IMR-90 (cell line): ENCODE measurements around the gene UNC50. TPM values are rescaled to one million over a fixed set of nuclear protein-coding genes. Genes with fewer than 3 reads are reported as not detected.

Experiments used
- ATAC-seq: fragments of 200-7000 bp; cut with Tn5 transposase; 2 replicates; pipeline ENCODE4 v1.9.1; 2020; ENCODE audit warnings: low read depth, mild to moderate bottlenecking, moderate library complexity
- BruUV-seq: library from RNA; stranded (reverse); fragments of 400-500 nt; replicated peaks from 2 replicates; lab custom pipeline; 2021; lab: Mats Ljungman, UMichigan
- CTCF ChIA-PET: fragments of 300-600 bp; formaldehyde crosslinking; extraction: SDS; loops from one replicate; lab custom pipeline; 2021; ENCODE audit warnings: antibody characterized with exemption; lab: Yijun Ruan, JAX
- POLR2A ChIA-PET: fragments of 300-600 bp; sonication (Branson Sonifier 250); formaldehyde crosslinking; loops from one replicate; lab custom pipeline; 2022; ENCODE audit warnings: antibody characterized with exemption; ENCODE audit not compliant: unreplicated experiment; lab: Charles Lee
- DNase-seq: peaks from one replicate; pipeline ENCODE4 v3.0.0; 2013
- H2AFZ ChIP-seq: replicated peaks from 2 replicates; pipeline ENCODE3; 2013; ENCODE audit warnings: low read length, mild to moderate bottlenecking; ENCODE audit not compliant: poor library complexity
- H2AK5ac ChIP-seq: 2 replicates; pipeline ENCODE4 v1.6.1; 2013; ENCODE audit warnings: low read depth, low read length, inconsistent platforms
- H2AK9ac ChIP-seq: replicated peaks from 2 replicates; pipeline ENCODE3; 2013; ENCODE audit warnings: mild to moderate bottlenecking, low read depth, low read length, moderate library complexity; ENCODE audit not compliant: poor library complexity
- H2BK120ac ChIP-seq: 2 replicates; pipeline ENCODE4 v1.6.1; 2013; ENCODE audit warnings: low read depth, low read length, inconsistent platforms
- H2BK15ac ChIP-seq: 3 replicates; pipeline ENCODE4 v1.6.1; 2013; ENCODE audit warnings: low read depth, low read length, inconsistent platforms
- H2BK20ac ChIP-seq: 2 replicates; pipeline ENCODE4 v1.6.1; 2013; ENCODE audit warnings: low read depth, mild to moderate bottlenecking, inconsistent platforms, low read length, moderate library complexity
- H2BK5ac ChIP-seq: 2 replicates; pipeline ENCODE4 v1.6.1; 2013; ENCODE audit warnings: mild to moderate bottlenecking, low read depth, low read length, inconsistent platforms; ENCODE audit not compliant: poor library complexity, severe bottlenecking
- H3K14ac ChIP-seq: replicated peaks from 2 replicates; pipeline ENCODE4 v1.6.1; 2013; ENCODE audit warnings: low read depth, low read length, inconsistent platforms
- H3K18ac ChIP-seq: 2 replicates; pipeline ENCODE4 v1.6.1; 2013; ENCODE audit warnings: low read depth, low read length, control low read depth
- H3K23ac ChIP-seq: 2 replicates; pipeline ENCODE4 v1.6.1; 2013; ENCODE audit warnings: low read depth, low read length, inconsistent platforms
- H3K27ac ChIP-seq: 2 replicates; pipeline ENCODE4 v1.5.1; 2013; ENCODE audit warnings: mild to moderate bottlenecking, control low read depth, low read length; ENCODE audit not compliant: insufficient read depth
- H3K27me3 ChIP-seq: 2 replicates; pipeline ENCODE4 v1.6.1; 2013; ENCODE audit warnings: low read length; ENCODE audit not compliant: control insufficient read depth, insufficient read depth
- H3K36me3 ChIP-seq: 2 replicates; pipeline ENCODE4 v1.6.1; 2013; ENCODE audit warnings: low read length, mixed read lengths; ENCODE audit not compliant: control insufficient read depth, insufficient read depth
- H3K4ac ChIP-seq: 2 replicates; pipeline ENCODE4 v1.6.1; 2013; ENCODE audit warnings: low read depth, low read length, inconsistent platforms
- H3K4me1 ChIP-seq: 2 replicates; pipeline ENCODE4 v1.6.1; 2013; ENCODE audit warnings: low read length, mixed read lengths; ENCODE audit not compliant: control insufficient read depth, insufficient read depth
- H3K4me2 ChIP-seq: 2 replicates; pipeline ENCODE4 v1.6.1; 2013; ENCODE audit warnings: low read depth, mild to moderate bottlenecking, control low read depth, low read length, moderate library complexity
- H3K4me3 ChIP-seq: 2 replicates; pipeline ENCODE4 v1.5.1; 2013; ENCODE audit warnings: low read depth, mild to moderate bottlenecking, control low read depth, low read length, moderate library complexity; ENCODE audit not compliant: insufficient read depth
- H3K56ac ChIP-seq: 2 replicates; pipeline ENCODE4 v1.6.1; 2013; ENCODE audit warnings: low read length, inconsistent platforms; ENCODE audit not compliant: insufficient read depth; ENCODE audit errors: extremely low read depth
- H3K79me1 ChIP-seq, 2 experiments: 2 replicates each; pipeline ENCODE4 v1.6.1; 2013; ENCODE audit warnings: low read length in 2 of 2, inconsistent platforms in 1 of 2, low read depth in 1 of 2
- H3K9ac ChIP-seq: 2 replicates; pipeline ENCODE4 v1.6.1; 2013; ENCODE audit warnings: low read depth, low read length, control low read depth
- H3K9me1 ChIP-seq: 2 replicates; pipeline ENCODE4 v1.6.1; 2013; ENCODE audit warnings: low read length, inconsistent platforms; ENCODE audit not compliant: insufficient read depth
- H3K9me3 ChIP-seq: 2 replicates; pipeline ENCODE4 v1.6.1; 2013; ENCODE audit warnings: low read length; ENCODE audit not compliant: control insufficient read depth, insufficient read depth
- H4K20me1 ChIP-seq: 2 replicates; pipeline ENCODE4 v1.6.1; 2013; ENCODE audit warnings: low read length, inconsistent platforms; ENCODE audit not compliant: insufficient read depth
- H4K5ac ChIP-seq: 2 replicates; pipeline ENCODE4 v1.6.1; 2013; ENCODE audit warnings: mild to moderate bottlenecking, low read depth, low read length, control low read depth
- H4K8ac ChIP-seq, 2 experiments: 2 replicates each; pipeline ENCODE4 v1.6.1; 2013; ENCODE audit warnings: low read depth in 2 of 2, low read length in 2 of 2, control low read depth in 1 of 2, inconsistent platforms in 1 of 2
- H4K91ac ChIP-seq: 2 replicates; pipeline ENCODE4 v1.6.1; 2013; ENCODE audit warnings: low read depth, low read length, inconsistent platforms; ENCODE audit not compliant: insufficient read depth
- MXI1 ChIP-seq: IDR thresholded peaks from 2 replicates; pipeline ENCODE4 v1.6.1; 2012; ENCODE audit warnings: low read depth, mild to moderate bottlenecking, low read length, moderate library complexity, borderline replicate concordance
- USF2 ChIP-seq: fragments of 150-350 bp; IDR thresholded peaks from 2 replicates; pipeline ENCODE4 v1.6.1; 2017; ENCODE audit warnings: mild to moderate bottlenecking, antibody characterized with exemption, low read length, low read depth
- WGBS, 2 experiments: methylation state at CpG; one replicate each; pipeline versions ENCODE4 v1.1.5 to v1.1.7; 2013; ENCODE audit warnings: missing lambda C conversion rate in 2 of 2; ENCODE audit not compliant: insufficient read length in 1 of 2; ENCODE audit errors: extremely low coverage in 2 of 2; 5-methylcytosine and 5-hydroxymethylcytosine counted together
- dilution Hi-C: fragments of 300-500 bp; cut with HindIII; formaldehyde crosslinking; loops from one replicate; pipeline ENCODE4 v1.14.3; 2018; ENCODE audit warnings: low sequenced_read_pairs; ENCODE audit not compliant: unreplicated experiment
- in situ Hi-C: fragments of 300-500 bp; cut with MboI; formaldehyde crosslinking; loops from 3 replicates; pipeline ENCODE4 v1.14.3; 2019; ENCODE audit warnings: low sequenced_read_pairs, inconsistent platforms, mixed read lengths
- intact Hi-C: fragments of 100-400 bp; cut with micrococcal nuclease; formaldehyde crosslinking; loops from 2 replicates; pipeline ENCODE4 v1.10.0; 2022
- polyA plus RNA-seq, 3 experiments: library from polyadenylated mRNA; depleted of rRNA; stranded (reverse); fragments of >200 nt; gene quantifications; 2 replicates each; pipeline ENCODE4 v1.2.3, GENCODE V29; 2012; ENCODE audit warnings: low replicate concordance in 1 of 3
- total RNA-seq: library from RNA; depleted of rRNA; stranded (reverse); fragments of >200 nt; gene quantifications from 2 replicates; pipeline ENCODE4 v1.2.3, GENCODE V29; 2012
- TF ChIP-seq, protein P1 (sequence below): fragments of 150-350 bp; IDR thresholded peaks from 2 replicates; pipeline ENCODE4 v1.6.1; 2016; ENCODE audit warnings: low read depth, mild to moderate bottlenecking, low read length, moderate library complexity, borderline replicate concordance
- TF ChIP-seq, protein P2 (sequence below): conservative IDR thresholded peaks from 2 replicates; pipeline ENCODE4 v1.5.1; 2012; ENCODE audit warnings: mild to moderate bottlenecking, low read depth, low read length, improper control_type of control experiment

The UNC50 gene
- total and polyA plus RNA-seq, 2 of the 4 experiments (the other 2 are of a cell fraction): 18.3 to 34.1 TPM

- Histone ChIP-seq H3K27me3 (no peaks in the 10 kb centered on the region), H3K56ac (no peak overlapping the region), H3K79me1 (no peaks in the 10 kb centered on the region; a peak in 1 of 4 replicates), H4K8ac (no peak overlapping the region), H3K9me1 (peaks cover 9% of the 10 kb centered on the region), H3K9me3 (no peaks in the 10 kb centered on the region), H2BK5ac (no peak overlapping the region), H2BK15ac (no peak overlapping the region), H2BK20ac (no peak overlapping the region), H2BK120ac (no peak overlapping the region), H3K23ac (no peak overlapping the region), H3K18ac (no peak overlapping the region), H4K5ac (no peak overlapping the region), H3K4ac (no peak overlapping the region), H3K9ac (no peak overlapping the region), H4K91ac (no peak overlapping the region), H3K27ac (no peak overlapping the region), H3K4me1 (0 out of 2 replicates have a peak, but pooled peaks cover 3% of the 10 kb centered on the region), H3K4me3 (no peak overlapping the region), H2AK5ac (no peak overlapping the region), H2AFZ (no peak overlapping the region), H3K4me2 (no peak overlapping the region), H3K14ac (no peak overlapping the region), H3K36me3 (peaks cover 38% of the 10 kb centered on the region), H4K20me1 (peaks cover 4% of the 10 kb centered on the region; the same call in 1 of the 2 replicates), H2AK9ac (no peak overlapping the region)
- dilution Hi-C loops (no loop called here), in situ Hi-C loops (no loop called here), intact Hi-C loops (no loop called here)
- no peak for DNase-seq
- 100% methylated on average over 3 of the region's 15 CpGs; no CpG with 5 or more reads in 1 of the 2 experiments for WGBS, 2 experiments
- ATAC-seq: no peak
- ChIA-PET POLR2A (no interaction called here), CTCF (no interaction called here)
- no TSS peak for BruUV-seq
- TF ChIP-seq, protein P1, sequence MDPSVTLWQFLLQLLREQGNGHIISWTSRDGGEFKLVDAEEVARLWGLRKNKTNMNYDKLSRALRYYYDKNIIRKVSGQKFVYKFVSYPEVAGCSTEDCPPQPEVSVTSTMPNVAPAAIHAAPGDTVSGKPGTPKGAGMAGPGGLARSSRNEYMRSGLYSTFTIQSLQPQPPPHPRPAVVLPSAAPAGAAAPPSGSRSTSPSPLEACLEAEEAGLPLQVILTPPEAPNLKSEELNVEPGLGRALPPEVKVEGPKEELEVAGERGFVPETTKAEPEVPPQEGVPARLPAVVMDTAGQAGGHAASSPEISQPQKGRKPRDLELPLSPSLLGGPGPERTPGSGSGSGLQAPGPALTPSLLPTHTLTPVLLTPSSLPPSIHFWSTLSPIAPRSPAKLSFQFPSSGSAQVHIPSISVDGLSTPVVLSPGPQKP: no peak
- TF ChIP-seq, protein P2, sequence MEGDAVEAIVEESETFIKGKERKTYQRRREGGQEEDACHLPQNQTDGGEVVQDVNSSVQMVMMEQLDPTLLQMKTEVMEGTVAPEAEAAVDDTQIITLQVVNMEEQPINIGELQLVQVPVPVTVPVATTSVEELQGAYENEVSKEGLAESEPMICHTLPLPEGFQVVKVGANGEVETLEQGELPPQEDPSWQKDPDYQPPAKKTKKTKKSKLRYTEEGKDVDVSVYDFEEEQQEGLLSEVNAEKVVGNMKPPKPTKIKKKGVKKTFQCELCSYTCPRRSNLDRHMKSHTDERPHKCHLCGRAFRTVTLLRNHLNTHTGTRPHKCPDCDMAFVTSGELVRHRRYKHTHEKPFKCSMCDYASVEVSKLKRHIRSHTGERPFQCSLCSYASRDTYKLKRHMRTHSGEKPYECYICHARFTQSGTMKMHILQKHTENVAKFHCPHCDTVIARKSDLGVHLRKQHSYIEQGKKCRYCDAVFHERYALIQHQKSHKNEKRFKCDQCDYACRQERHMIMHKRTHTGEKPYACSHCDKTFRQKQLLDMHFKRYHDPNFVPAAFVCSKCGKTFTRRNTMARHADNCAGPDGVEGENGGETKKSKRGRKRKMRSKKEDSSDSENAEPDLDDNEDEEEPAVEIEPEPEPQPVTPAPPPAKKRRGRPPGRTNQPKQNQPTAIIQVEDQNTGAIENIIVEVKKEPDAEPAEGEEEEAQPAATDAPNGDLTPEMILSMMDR: no peak
- no peak for TF ChIP-seq MXI1
- TF ChIP-seq USF2: no peak
Measured at GRCh38 chr2:98572676-98573075, 35.7 kb upstream of the UNC50 start.
